K562 (cell line): ENCODE data around the gene LEAP2. TPM values are rescaled to one million over a fixed set of nuclear protein-coding genes. Genes with fewer than 3 reads are reported as not detected.

ENCODE experiments used
- ATF1 ChIP-seq, 2 experiments: fragments of 450-650 bp in 1 of 2; IDR thresholded peaks; 2 replicates each; pipeline ENCODE4 v1.6.1; 2016; ENCODE audit warnings: missing compliant biosample characterization in 1 of 2, missing genetic modification characterization in 1 of 2
- DLX4 ChIP-seq: fragments of 250-450 bp; sonication (Bioruptor Pico); IDR thresholded peaks from 2 replicates; pipeline ENCODE4 v1.6.1; 2021; ENCODE audit warnings: mild to moderate bottlenecking
- DMBX1 ChIP-seq: fragments of 250-450 bp; sonication (Bioruptor Pico); IDR thresholded peaks from 2 replicates; pipeline ENCODE4 v1.8.0; 2022; ENCODE audit warnings: inconsistent platforms, mild to moderate bottlenecking, moderate library complexity, borderline replicate concordance
- ESRRA ChIP-seq: fragments of 450-650 bp; IDR thresholded peaks from 2 replicates; pipeline ENCODE4 v1.6.1; 2014; ENCODE audit warnings: low read depth, mild to moderate bottlenecking, moderate library complexity, borderline replicate concordance
- FOXK1 ChIP-seq: sonication (generic); formaldehyde crosslinking; IDR thresholded peaks from 2 replicates; pipeline ENCODE4 v1.8.0; 2022; ENCODE audit warnings: missing genetic modification reagents, mild to moderate bottlenecking, borderline replicate concordance
- GABPB2 ChIP-seq: fragments of 250-450 bp; sonication (Bioruptor Pico); conservative IDR thresholded peaks from 2 replicates; pipeline ENCODE4 v1.5.1; 2021; ENCODE audit warnings: mild to moderate bottlenecking
- HDAC1 ChIP-seq, 2 experiments: fragments of 450-650 bp; IDR thresholded peaks; 2 replicates each; pipeline ENCODE4 v1.6.1; 2016 to 2017; ENCODE audit warnings: inconsistent platforms in 1 of 2, mild to moderate bottlenecking in 1 of 2, moderate library complexity in 1 of 2
- MCM5 ChIP-seq: fragments of 450-650 bp; IDR thresholded peaks from 2 replicates; pipeline ENCODE4 v1.6.1; 2016; ENCODE audit warnings: low read depth
- NR4A1 ChIP-seq, 2 experiments: fragments of 250-450 bp in 1 of 2; fragments of 450-650 bp in 1 of 2; sonication (Bioruptor Pico) in 1 of 2; IDR thresholded peaks; 2 replicates each; pipeline versions ENCODE4 v1.4.0 to v1.6.1; 2016 to 2020; ENCODE audit warnings: mild to moderate bottlenecking in 2 of 2, missing compliant biosample characterization in 1 of 2, missing genetic modification characterization in 1 of 2, moderate library complexity in 1 of 2
- POLR2H ChIP-seq: IDR thresholded peaks from 2 replicates; pipeline ENCODE4 v1.6.1; 2016; ENCODE audit warnings: missing genetic modification characterization, low read depth, mild to moderate bottlenecking, control low read depth, missing compliant biosample characterization, moderate library complexity
- RERE ChIP-seq: sonication (generic); formaldehyde crosslinking; IDR thresholded peaks from 2 replicates; pipeline ENCODE4 v1.8.0; 2023; ENCODE audit warnings: missing genetic modification reagents, mild to moderate bottlenecking, borderline replicate concordance
- SMARCA4 ChIP-seq: fragments of 450-650 bp; IDR thresholded peaks from 2 replicates; pipeline ENCODE4 v1.6.1; 2016
- ZKSCAN3 ChIP-seq: fragments of 250-450 bp; sonication (Bioruptor Pico); IDR thresholded peaks from 2 replicates; pipeline ENCODE4 v1.4.0; 2020
- ZNF609 ChIP-seq: sonication (generic); formaldehyde crosslinking; IDR thresholded peaks from 2 replicates; pipeline ENCODE4 v1.8.1; 2023; ENCODE audit warnings: missing genetic modification reagents, mild to moderate bottlenecking, borderline replicate concordance
- ZNF766 ChIP-seq: fragments of 200-800 bp; sonication (Bioruptor generic); conservative IDR thresholded peaks from 2 replicates; pipeline ENCODE4 v1.6.1; 2016; ENCODE audit warnings: missing genetic modification characterization, missing compliant biosample characterization
- polyA plus RNA-seq, 8 experiments: library from polyadenylated mRNA; depleted of rRNA in 4 of 8; stranded (reverse) in 5 of 8; unstranded in 3 of 8; fragments of >200 nt; fragmentation: Nextera tagmentation in 2 of 8; fragmentation: Illumina TruSeq in 1 of 8; extraction: Ambion mirVana in 2 of 8; extraction: Trizol in 1 of 8; gene quantifications; 2 replicates each; pipeline versions ENCODE4 v1.2.1 to v1.2.3, GENCODE V29; 2011 to 2014; ENCODE audit warnings: inconsistent platforms in 1 of 8, missing spikeins in 1 of 8
- total RNA-seq, 7 experiments: library from RNA; depleted of rRNA in 6 of 7; stranded (reverse); fragments of >200 nt in 6 of 7; fragmentation: Illumina TruSeq in 2 of 7; extraction: Trizol in 2 of 7; gene quantifications; 2 replicates each; pipeline versions ENCODE4 v1.2.1 to v1.2.3, GENCODE V29; 2011 to 2021; ENCODE audit warnings: low replicate concordance in 1 of 7

LEAP2 gene
- total and polyA plus RNA-seq, 9 of the 15 experiments (the other 6 are each of a cell fraction or from before 2014, with no cell fraction given): 1.1 to 5.6 (median 2.5) TPM

- TF ChIP-seq ZNF609 (CRISPR knock-in tag): no peak
- no peak for TF ChIP-seq ATF1 (CRISPR knock-in tag; IDR thresholded peaks at IDR 0.05)
- peak; percentile 76 for TF ChIP-seq ATF1 (tag; IDR thresholded peaks at IDR 0.05)
- peak; percentile 30; the same call in 1 of the 2 replicates for TF ChIP-seq SMARCA4
- TF ChIP-seq RERE: no peak
- no peak for TF ChIP-seq MCM5
- TF ChIP-seq ESRRA: peak; percentile 65; the same call in 1 of the 2 replicates
- TF ChIP-seq HDAC1 (IDR thresholded peaks at IDR 0.05): no peak
- peak; percentile 82 for TF ChIP-seq POLR2H (tag)
- no peak for TF ChIP-seq DLX4
- no peak for TF ChIP-seq FOXK1
- peak; percentile 64; the same call in 1 of the 2 replicates for TF ChIP-seq ZNF766 (CRISPR knock-in tag)
- no peak for TF ChIP-seq GABPB2 (CRISPR knock-in tag)
- 0 out of 2 replicates have a peak, but pooled peaks have one; percentile 49 for TF ChIP-seq NR4A1 (CRISPR knock-in tag; IDR thresholded peaks at IDR 0.05)
- peak; percentile 41; the same call in 1 of the 2 replicates for TF ChIP-seq NR4A1 (tag; IDR thresholded peaks at IDR 0.05)
- no peak for TF ChIP-seq ZKSCAN3 (CRISPR knock-in tag)
- peak; percentile 77 for TF ChIP-seq DMBX1 (CRISPR knock-in tag)
Observed at GRCh38 chr5:132830436-132831094, 42.9 kb upstream of the LEAP2 start, which contains the start of gene SHROOM1 (continued).
